PC-3 (cell line): ENCODE data around the gene STYK1.

Experiments
- CTCF ChIP-seq: fragments of 300-600 bp; sonication (generic); conservative IDR thresholded peaks from 2 replicates; pipeline ENCODE4 v1.5.1; 2017; ENCODE audit warnings: antibody characterized with exemption, low read depth, mild to moderate bottlenecking, low read length
- EZH2phosphoT487 ChIP-seq: fragments of 300-600 bp; sonication (generic); IDR thresholded peaks from 2 replicates; pipeline ENCODE4 v1.6.1; 2018; ENCODE audit warnings: mild to moderate bottlenecking, antibody characterized with exemption, low read length, borderline replicate concordance

GRCh38 chr12:10689146-10689545 lies 15.3 kb upstream of the STYK1 start:
- no peak for TF ChIP-seq CTCF
- TF ChIP-seq EZH2phosphoT487: no peak
